Fibroblast of villous mesenchyme (primary cell): ENCODE results near the gene FRRS1. TPM values are rescaled to one million over a fixed set of nuclear protein-coding genes. Genes with fewer than 3 reads are reported as not detected.

Source experiments
- DNase-seq: peaks from one replicate; pipeline ENCODE4 v3.0.0-alpha.2; 2010; ENCODE audit warnings: low read depth
- H3K4me3 ChIP-seq: 2 replicates; pipeline ENCODE4 v1.5.1; 2011; ENCODE audit warnings: low read depth, mild to moderate bottlenecking, low read length
- total RNA-seq: library from RNA; depleted of rRNA; stranded (reverse); fragments of >200 nt; gene quantifications from 2 replicates; pipeline ENCODE4 v1.2.3, GENCODE V29; 2012
- TF ChIP-seq, protein P1 (sequence below): IDR thresholded peaks from 2 replicates; pipeline ENCODE4 v1.5.1; 2012; ENCODE audit warnings: low read depth, mild to moderate bottlenecking, low read length; ENCODE audit not compliant: insufficient read depth

Gene FRRS1
- total RNA-seq, 1 donor, result 20.7 TPM

GRCh38 chr1:99751877-99752504 is 14.4 kb downstream of the FRRS1 start:
- H3K4me3 ChIP-seq, result no peak overlapping the region
- TF ChIP-seq, protein P1, sequence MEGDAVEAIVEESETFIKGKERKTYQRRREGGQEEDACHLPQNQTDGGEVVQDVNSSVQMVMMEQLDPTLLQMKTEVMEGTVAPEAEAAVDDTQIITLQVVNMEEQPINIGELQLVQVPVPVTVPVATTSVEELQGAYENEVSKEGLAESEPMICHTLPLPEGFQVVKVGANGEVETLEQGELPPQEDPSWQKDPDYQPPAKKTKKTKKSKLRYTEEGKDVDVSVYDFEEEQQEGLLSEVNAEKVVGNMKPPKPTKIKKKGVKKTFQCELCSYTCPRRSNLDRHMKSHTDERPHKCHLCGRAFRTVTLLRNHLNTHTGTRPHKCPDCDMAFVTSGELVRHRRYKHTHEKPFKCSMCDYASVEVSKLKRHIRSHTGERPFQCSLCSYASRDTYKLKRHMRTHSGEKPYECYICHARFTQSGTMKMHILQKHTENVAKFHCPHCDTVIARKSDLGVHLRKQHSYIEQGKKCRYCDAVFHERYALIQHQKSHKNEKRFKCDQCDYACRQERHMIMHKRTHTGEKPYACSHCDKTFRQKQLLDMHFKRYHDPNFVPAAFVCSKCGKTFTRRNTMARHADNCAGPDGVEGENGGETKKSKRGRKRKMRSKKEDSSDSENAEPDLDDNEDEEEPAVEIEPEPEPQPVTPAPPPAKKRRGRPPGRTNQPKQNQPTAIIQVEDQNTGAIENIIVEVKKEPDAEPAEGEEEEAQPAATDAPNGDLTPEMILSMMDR, result no peak
- no peak for DNase-seq

DNA sequence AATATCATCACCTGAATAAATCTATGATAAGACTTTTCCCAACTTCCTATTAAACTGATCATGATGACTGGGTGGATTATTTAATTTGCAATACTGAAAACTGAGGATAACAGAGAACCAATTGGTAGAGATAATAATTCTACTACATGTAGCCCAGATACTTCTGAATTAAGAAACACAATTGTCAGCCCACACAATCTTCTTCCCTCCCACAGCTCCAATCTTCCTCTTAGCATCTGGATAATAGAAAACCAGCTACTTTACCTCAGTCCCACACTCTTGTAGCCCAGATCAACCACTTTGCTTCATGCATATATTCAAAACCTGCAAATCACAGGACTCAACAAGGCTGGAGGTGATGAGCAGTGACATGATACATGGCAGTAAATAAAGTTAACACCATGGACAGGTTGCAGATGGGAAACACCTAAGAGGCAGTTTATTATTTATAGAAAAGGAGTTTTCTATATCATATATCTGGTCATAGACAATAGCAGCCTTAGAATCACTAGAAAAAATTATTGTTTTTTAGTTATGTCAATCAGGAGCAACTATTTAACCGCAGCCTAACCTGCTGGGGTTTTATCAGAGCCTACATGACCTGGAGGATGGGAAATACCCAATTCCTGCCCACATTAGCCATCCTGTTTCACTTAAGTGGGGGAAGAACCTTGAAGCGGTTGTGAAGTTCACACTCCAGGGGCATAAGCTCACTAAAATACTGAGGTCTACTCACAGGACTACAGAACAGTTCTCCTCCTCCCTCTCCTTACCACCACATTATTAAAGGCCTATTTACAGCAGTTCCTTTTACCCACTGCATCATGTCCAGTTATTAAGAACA is 16.7 kb downstream of the FRRS1 start:
- DNase-seq, result no peak
- TF ChIP-seq, protein P1, result no peak
- H3K4me3 ChIP-seq, result no peak overlapping the region

DNA sequence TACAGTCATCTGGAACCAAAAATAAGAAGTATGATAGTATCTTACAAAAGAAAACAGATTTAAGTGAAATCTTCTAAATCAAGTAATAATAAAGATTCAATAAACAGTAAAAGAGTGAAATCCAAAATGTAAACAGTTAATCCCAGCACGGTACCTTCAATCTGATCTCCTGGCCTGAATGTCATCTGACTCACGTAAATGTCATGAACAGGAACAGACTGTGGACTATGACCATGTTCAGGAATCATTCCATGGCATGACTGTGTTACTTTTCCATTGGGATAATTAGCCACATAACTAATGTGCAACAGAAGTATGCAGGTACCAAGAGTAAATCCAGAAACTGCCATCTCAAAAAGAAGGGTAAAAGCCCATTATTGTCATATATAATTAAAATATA is 18.0 kb downstream of the FRRS1 start:
- TF ChIP-seq, protein P1, result no peak
- no peak overlapping the region for H3K4me3 ChIP-seq
- DNase-seq, result peak; percentile 2

DNA sequence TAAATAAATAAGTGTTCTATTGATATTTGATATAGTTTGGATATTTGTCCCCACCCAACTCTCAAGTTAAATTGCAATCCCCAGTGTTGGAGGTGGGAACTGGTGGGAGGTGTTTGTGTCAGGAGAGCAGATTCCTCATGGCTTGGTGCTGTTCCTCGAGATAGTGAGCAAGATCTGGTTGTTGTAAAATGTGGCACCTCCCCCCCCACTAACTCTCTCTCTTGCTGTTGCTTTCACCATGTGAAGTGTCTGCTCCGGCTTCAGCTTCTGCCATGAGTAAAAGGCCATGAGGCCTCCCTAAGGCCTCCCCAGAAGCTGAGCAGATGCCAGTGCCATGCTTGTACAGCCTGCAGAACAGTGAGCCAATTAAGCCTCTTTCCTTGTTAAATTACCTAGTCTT is 20.8 kb downstream of the FRRS1 start:
- TF ChIP-seq, protein P1, result no peak

GRCh38 chr1:99745061-99745460 is 21.4 kb downstream of the FRRS1 start:
- no peak overlapping the region for H3K4me3 ChIP-seq
- TF ChIP-seq, protein P1, result no peak
- peak; percentile 7 for DNase-seq

More for the DNA sequence above, 20.8 kb downstream of the FRRS1 start:
- H3K4me3 ChIP-seq, result no peak overlapping the region
- DNase-seq, result no peak

GRCh38 chr1:99740141-99740540 is 26.3 kb downstream of the FRRS1 start:
- H3K4me3 ChIP-seq, result no peak overlapping the region
- no peak for DNase-seq
- TF ChIP-seq, protein P1, result no peak
